Activated CD8-positive, alpha-beta memory T cell treated with anti-CD3 and anti-CD28 coated beads for 36 hours (primary cell): ENCODE measurements around the gene PLCB3. TPM values are rescaled to one million over a fixed set of nuclear protein-coding genes. Genes with fewer than 3 reads are reported as not detected.

Source experiments
- CTCF ChIA-PET: fragments of 350-600 bp; sonication (Branson Sonifier 250); formaldehyde crosslinking; loops from one replicate; lab custom pipeline; 2021; ENCODE audit warnings: antibody characterized with exemption; lab: Charles Lee
- POLR2A ChIA-PET: fragments of 350-600 bp; sonication (Branson Sonifier 250); formaldehyde crosslinking; loops from one replicate; lab custom pipeline; 2021; ENCODE audit warnings: antibody characterized with exemption; lab: Charles Lee
- total RNA-seq, 2 experiments: library from RNA; stranded (reverse); gene quantifications; one replicate each; pipeline ENCODE4 v1.2.3, GENCODE V29; 2021

The PLCB3 gene
- total RNA-seq, 2 experiments from 2014 or later = 16.0 to 16.9 TPM

GRCh38 chr11:64216879-64217278, 34.5 kb upstream of the PLCB3 start:
- POLR2A ChIA-PET = no interaction called here
- CTCF ChIA-PET = interaction anchor here (2.6 kb wide), 1 partner anchor 10 kb away, joined by 14 read pairs; the partner anchor contains the start of gene FERMT3

DNA sequence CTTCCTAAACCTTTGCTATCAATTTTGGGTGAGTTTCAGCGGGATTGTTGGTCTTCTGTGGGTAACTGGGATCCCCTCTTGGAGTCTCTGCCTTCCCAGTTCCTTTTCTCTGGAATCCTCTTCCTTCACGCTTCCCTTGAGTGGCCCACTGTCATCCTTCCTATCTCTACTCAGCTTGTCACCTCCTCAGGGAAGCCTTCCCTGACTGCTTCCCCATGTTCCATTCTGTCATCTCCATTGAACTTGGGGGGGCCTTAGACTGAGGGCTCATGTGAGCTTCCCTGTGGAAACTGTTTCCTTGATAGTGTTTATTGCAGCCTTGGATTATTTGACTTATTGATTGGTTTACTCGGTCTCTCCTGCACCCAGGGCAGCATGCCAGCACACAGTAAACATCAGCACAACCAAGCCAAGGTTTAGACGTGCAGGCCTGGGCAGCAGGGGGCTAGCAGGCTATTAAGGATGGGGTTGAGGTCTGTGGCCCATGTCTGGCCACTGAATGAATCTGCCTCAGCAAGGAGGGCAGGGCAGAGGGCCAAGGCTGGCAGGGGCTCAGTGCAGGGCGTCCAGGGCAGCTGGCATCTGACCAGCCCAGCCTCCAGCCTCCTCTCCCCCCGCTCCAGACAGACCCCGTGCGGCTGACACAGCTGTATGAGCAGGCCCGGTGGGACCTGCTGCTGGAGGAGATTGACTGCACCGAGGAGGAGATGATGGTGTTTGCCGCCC, 32.5 kb upstream of the PLCB3 start:
- POLR2A ChIA-PET = interaction anchor here (0.7 kb wide), 1 partner anchor 12 kb away, joined by 3 read pairs; the partner anchor contains the start of gene FERMT3
- CTCF ChIA-PET = interaction anchor here (2.4 to 2.6 kb wide), 2 partner anchors 9 to 11 kb away, joined by 7 to 14 read pairs; partner anchors contain the start of gene FERMT3

- ChIA-PET POLR2A (interaction anchor here (0.6 kb wide), 1 partner anchor 11 kb away, joined by 3 read pairs; no protein-coding TSS in a partner anchor), CTCF (interaction anchor here (1.4 to 2.4 kb wide), 2 partner anchors 9 to 82 kb away, joined by 3 to 7 read pairs; no protein-coding TSS in a partner anchor)
Observed at GRCh38 chr11:64219354-64219684, 32.0 kb upstream of the PLCB3 start.

DNA sequence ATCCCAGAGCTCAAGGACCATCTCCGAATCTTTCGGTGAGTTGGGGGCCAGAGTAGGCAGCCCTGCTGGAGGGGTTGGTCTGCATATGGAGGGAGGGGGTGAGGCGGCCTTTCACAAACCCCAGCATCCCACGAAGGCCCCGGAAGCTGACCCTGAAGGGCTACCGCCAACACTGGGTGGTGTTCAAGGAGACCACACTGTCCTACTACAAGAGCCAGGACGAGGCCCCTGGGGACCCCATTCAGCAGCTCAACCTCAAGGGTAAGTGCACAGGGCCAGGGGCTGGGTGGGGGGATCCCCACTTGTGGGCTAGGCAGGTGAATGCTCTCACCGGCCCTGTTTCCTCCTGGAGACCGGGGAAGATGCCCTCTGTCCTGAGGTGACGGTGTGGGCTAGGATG, 31.6 kb upstream of the PLCB3 start:
- CTCF ChIA-PET = interaction anchor here (1.4 to 2.4 kb wide), 2 partner anchors 10 to 82 kb away, joined by 3 to 7 read pairs; no protein-coding TSS in a partner anchor
- POLR2A ChIA-PET = interaction anchor here (0.6 kb wide), 1 partner anchor 11 kb away, joined by 3 read pairs; no protein-coding TSS in a partner anchor

GRCh38 chr11:64220271-64220670, 31.1 kb upstream of the PLCB3 start:
- ChIA-PET POLR2A (no interaction called here), CTCF (interaction anchor here (1.4 to 2.4 kb wide), 2 partner anchors 10 to 81 kb away, joined by 3 to 7 read pairs; no protein-coding TSS in a partner anchor)

DNA sequence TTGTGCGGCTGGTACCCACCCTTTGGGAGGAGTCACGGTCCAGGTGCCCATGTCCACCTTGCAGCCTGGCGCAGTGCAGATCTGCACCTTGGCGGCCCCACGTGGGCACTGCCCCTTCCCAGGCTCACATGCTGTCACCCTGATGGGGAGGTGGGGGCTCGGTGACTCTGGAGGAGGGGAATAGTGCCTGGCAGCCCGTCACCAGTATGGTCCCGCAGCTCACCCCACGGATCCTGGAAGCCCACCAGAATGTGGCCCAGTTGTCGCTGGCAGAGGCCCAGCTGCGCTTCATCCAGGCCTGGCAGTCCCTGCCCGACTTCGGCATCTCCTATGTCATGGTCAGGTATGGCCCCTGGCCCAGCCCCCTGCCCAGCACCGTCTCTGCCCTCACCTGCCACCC, 30.5 kb upstream of the PLCB3 start:
- CTCF ChIA-PET = interaction anchor here (1.4 kb wide), 1 partner anchor 81 kb away, joined by 3 read pairs; no protein-coding TSS in a partner anchor
- POLR2A ChIA-PET = no interaction called here

GRCh38 chr11:64222651-64223000, 28.7 kb upstream of the PLCB3 start:
- CTCF ChIA-PET = interaction anchor here (5.3 kb wide), 1 partner anchor 16 kb away, joined by 41 read pairs; the partner anchor contains the start of gene FERMT3
- POLR2A ChIA-PET = interaction anchor here (4.6 kb wide), 1 partner anchor 14 kb away, joined by 70 read pairs; the partner anchor contains the start of gene FERMT3

DNA sequence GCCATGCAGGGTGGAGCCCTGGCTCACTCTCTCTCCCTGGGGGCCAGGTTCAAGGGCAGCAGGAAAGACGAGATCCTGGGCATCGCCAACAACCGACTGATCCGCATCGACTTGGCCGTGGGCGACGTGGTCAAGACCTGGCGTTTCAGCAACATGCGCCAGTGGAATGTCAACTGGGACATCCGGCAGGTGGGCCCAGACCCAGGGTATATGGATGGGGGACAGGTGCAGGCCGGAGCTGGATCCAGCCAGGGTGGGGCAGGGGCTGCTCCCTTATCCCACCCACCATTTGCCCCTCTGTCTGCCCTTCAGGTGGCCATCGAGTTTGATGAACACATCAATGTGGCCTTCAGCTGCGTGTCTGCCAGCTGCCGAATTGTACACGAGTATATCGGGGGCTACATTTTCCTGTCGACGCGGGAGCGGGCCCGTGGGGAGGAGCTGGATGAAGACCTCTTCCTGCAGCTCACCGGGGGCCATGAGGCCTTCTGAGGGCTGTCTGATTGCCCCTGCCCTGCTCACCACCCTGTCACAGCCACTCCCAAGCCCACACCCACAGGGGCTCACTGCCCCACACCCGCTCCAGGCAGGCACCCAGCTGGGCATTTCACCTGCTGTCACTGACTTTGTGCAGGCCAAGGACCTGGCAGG, 28.2 kb upstream of the PLCB3 start:
- POLR2A ChIA-PET = interaction anchor here (0.6 to 4.6 kb wide), 3 partner anchors 15 to 39 kb away, joined by 3 to 70 read pairs (median 4); partner anchors contain the start of gene FERMT3
- CTCF ChIA-PET = interaction anchor here (1.5 to 5.3 kb wide), 2 partner anchors 17 to 20 kb away, joined by 3 to 41 read pairs; partner anchors contain the start of gene FERMT3

DNA sequence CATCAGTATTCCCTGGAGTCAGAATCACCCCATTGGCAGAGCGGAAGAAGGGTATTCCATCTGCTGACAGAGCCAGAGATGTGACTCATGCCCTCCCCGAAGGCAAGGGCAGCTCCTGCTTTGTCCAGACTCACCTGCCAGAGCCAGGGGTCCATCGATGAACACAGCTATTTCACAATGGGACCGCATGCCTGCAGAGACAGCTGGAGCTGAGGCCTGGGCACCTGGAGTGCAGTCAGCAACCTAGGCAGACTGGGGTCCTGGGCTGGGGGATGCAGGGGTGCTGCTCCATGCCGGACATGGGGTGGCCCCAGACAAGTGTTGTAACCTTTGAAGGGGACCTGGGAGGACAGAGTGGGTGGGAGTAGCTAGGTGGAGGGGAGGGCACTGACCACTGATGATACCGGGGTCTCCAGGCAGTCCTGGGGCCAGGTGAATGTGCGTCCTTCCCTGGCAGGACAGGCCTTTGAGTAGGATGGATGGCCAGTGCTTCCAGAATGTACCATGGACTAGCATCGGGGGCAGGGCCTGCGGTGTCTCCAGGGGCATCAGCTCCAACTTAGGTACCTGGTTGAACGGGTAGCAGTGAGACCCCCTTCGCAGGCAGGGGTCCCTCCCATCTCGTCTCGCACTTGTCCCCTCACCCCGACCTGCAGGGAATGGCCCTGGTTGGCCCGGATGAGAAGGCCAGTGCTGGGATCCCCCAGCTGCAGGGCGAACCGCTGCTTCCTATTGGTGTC, 27.0 kb upstream of the PLCB3 start:
- ChIA-PET CTCF (interaction anchor here (0.7 to 5.3 kb wide), 3 partner anchors 18 to 38 kb away, joined by 3 to 41 read pairs (median 4); partner anchors contain the start of genes FERMT3 and STIP1), POLR2A (interaction anchor here (0.6 to 4.6 kb wide), 6 partner anchors 16 to 45 kb away, joined by 3 to 70 read pairs (median 4); partner anchors contain the start of gene FERMT3)

DNA sequence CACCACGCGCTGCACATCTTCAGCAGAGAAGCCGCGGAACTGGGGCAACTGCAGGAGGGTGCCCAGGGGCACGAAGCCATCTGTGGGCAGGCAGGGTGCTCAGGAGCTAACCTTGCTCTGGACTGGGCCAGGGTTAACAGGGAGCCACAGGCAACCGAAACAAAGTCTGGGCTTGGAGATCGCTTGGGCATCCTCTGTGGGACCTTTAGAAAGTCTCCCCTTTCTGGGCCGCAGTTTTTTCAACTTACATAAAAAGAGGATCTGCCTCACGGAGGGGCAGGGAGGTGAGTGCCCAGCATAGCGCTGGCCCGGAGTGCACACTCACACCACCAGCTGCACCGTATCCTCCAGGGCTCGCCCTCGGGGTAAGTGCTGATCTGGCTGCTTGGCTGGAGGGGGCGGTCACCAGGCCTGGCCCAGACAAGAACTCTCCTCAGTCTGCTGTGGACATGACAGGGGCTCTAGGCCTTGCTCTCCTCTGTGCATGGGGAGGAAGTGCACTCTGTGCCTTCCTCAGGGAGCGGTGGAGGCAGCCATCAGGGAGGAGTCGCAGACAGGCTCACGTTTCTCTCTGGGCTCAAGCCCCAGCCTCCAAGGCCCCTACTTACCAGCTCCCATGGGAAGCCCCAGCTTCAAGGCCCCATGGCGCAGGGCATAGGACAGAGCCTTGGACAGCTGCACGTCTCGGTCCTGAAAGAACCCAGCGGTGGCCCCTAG, 26.3 kb upstream of the PLCB3 start:
- POLR2A ChIA-PET = interaction anchor here (0.6 to 4.6 kb wide), 4 partner anchors 17 to 44 kb away, joined by 3 to 70 read pairs (median 4); partner anchors contain the start of gene FERMT3
- CTCF ChIA-PET = interaction anchor here (0.7 to 5.3 kb wide), 2 partner anchors 19 to 39 kb away, joined by 4 to 41 read pairs; partner anchors contain the start of genes FERMT3 and STIP1

DNA sequence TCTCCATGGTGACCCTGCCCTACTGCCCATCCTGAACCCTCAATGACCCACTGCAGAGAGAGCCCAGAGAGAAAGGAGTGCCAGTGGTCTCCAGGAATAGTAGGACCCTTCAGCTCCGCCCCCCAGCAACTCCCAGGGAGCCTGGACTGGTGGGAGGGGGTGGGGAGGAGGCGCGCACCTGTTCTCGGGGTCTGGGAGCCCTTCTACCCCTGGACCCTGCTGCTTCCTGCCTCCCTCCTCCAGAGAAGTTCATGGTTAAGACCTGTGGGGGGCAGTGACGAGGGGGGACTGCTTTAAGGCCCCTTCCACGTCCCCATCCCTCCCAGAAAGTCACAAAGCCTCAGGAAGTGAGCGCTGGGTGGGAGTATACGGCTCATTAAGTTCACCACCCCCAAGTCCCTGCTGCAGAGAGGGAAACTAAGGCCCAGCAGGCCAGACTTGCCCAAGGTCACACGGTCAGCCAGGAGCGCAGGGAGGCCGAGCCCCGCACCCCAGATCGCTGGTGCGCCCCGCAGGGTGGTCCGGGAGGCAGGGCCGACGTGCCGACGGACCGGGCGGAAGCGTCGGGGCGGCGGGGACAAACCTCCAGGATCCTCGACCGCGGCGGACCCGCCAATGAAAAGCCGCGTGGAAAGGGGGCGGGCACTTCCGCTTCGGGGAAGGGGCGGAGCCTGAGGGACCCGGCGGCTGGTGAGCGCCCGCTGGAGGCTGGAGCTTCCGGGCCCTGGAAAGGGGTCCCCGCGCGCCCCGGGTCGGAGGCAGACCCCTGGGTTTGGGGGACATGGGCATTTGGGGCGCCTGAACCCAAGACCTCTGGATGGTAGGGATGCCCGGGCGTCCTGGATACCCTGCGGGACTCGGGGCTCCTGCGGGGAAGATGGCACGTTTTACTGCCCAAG, 25.5 kb upstream of the PLCB3 start, which contains the start of the genes NUDT22 and TRPT1:
NUDT22 (plus strand) TSS at position 667 of the 899 bp plus-strand sequence. CDS start 379 bp downstream, outside the sequence.
TRPT1 (minus strand) TSS at position 579 of the 899 bp plus-strand sequence; CDS start at position 253, 326 bp downstream.
- POLR2A ChIA-PET = interaction anchor here (0.6 to 4.6 kb wide), 9 partner anchors 15 to 84 kb away, joined by 3 to 70 read pairs (median 5); partner anchors contain the start of gene FERMT3

GRCh38 chr11:64226507-64227051, 24.8 kb upstream of the PLCB3 start:
- ChIA-PET CTCF (interaction anchor here (0.5 to 5.3 kb wide), 6 partner anchors 10 to 1452 kb away, joined by 3 to 41 read pairs (median 3); partner anchors contain the start of gene FERMT3), POLR2A (interaction anchor here (0.6 to 4.6 kb wide), 8 partner anchors 15 to 84 kb away, joined by 3 to 70 read pairs (median 6); partner anchors contain the start of gene FERMT3)

More for the DNA sequence above, 25.5 kb upstream of the PLCB3 start, which contains the start of the genes NUDT22 and TRPT1:
- CTCF ChIA-PET = interaction anchor here (0.5 to 5.3 kb wide), 5 partner anchors 13 to 1451 kb away, joined by 3 to 41 read pairs (median 3); partner anchors contain the start of gene FERMT3

DNA sequence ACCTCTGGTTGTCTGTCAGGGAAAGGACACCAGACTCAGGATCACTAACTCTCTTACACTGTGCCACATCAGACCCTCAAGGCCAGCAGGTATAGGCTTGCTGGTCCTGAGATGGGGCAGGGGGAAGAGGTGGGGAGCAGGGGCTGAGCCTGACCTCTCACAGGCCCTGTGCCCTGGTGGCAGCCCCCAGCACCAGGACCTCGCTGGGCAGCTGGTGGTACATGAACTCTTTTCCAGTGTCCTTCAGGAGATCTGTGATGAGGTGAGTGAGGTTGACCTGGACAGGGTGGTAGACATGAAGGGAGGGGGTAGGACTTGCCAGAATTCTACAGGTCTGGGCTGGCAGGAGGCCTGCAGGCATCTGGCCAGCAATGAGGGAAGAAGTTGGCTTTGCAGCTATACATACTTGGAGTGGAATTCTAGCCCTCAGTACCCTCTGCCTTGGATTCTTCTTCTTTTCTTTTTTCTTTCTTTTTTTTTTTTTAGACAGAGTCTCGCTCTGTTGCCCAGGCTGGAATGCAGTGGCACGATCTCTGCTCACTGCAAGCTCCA, 23.8 kb upstream of the PLCB3 start:
- ChIA-PET POLR2A (interaction anchor here (0.5 to 4.6 kb wide), 4 partner anchors 19 to 594 kb away, joined by 3 to 70 read pairs (median 8); partner anchors contain the start of gene FERMT3), CTCF (interaction anchor here (0.6 to 5.3 kb wide), 6 partner anchors 8 to 526 kb away, joined by 3 to 41 read pairs (median 3); partner anchors contain the start of gene FERMT3)

GRCh38 chr11:64229090-64229743, 22.1 kb upstream of the PLCB3 start:
- POLR2A ChIA-PET = interaction anchor here (0.5 to 0.7 kb wide), 3 partner anchors 10 to 127 kb away, joined by 3 to 6 read pairs (median 3); no protein-coding TSS in a partner anchor
- CTCF ChIA-PET = interaction anchor here (1.2 to 1.5 kb wide), 3 partner anchors 14 to 73 kb away, joined by 3 to 5 read pairs (median 4); no protein-coding TSS in a partner anchor
